Upper lobe of left lung (tissue), 6 donors: Measurements from ENCODE around the gene NMRK2. TPM values are rescaled to one million over a fixed set of nuclear protein-coding genes. Genes with fewer than 3 reads are reported as not detected.

Experiments used
- ATAC-seq, 2 donors: fragments of 200-7000 bp; cut with Tn5 transposase; one replicate each; pipeline ENCODE4 v1.9.1; 2022; ENCODE audit warnings: mild to moderate bottlenecking in 2 of 2, moderate library complexity in 2 of 2; ENCODE audit not compliant: low FRiP score in 2 of 2
- DNase-seq, 2 donors: peaks; one replicate each; pipeline ENCODE4 v3.0.0-alpha.2; 2019 to 2020
- H3K27ac ChIP-seq, 4 donors: fragments of 200-600 bp; sonication (generic); one replicate each; pipeline ENCODE4 v1.5.1; 2016 to 2019
- H3K27me3 ChIP-seq, 4 donors: fragments of 200-600 bp; sonication (generic); one replicate each; pipeline ENCODE4 v1.5.1; 2017 to 2019
- H3K36me3 ChIP-seq, 4 donors: fragments of 200-600 bp; sonication (generic); one replicate each; pipeline ENCODE4 v1.5.1; 2016 to 2019
- H3K4me1 ChIP-seq, 4 donors: fragments of 200-600 bp; sonication (generic); one replicate each; pipeline ENCODE4 v1.5.1; 2018 to 2019
- H3K4me3 ChIP-seq, 4 donors: fragments of 200-600 bp; sonication (generic); one replicate each; pipeline ENCODE4 v1.5.1; 2017 to 2019; ENCODE audit warnings: mild to moderate bottlenecking in 2 of 4, moderate library complexity in 1 of 4
- H3K9me3 ChIP-seq, 4 donors: fragments of 200-600 bp; sonication (generic); one replicate each; pipeline ENCODE4 v1.5.1; 2018 to 2019
- EP300 ChIP-seq, 4 donors: sonication (generic); formaldehyde crosslinking; IDR thresholded peaks; one replicate each; pipeline ENCODE4 v1.5.1; 2017; ENCODE audit warnings: antibody characterized with exemption in 4 of 4, control low read depth in 2 of 4
- POLR2A ChIP-seq, 4 donors: fragments of 450-650 bp; IDR thresholded peaks; one replicate each; pipeline ENCODE4 v1.5.1; 2016 to 2017; ENCODE audit warnings: antibody characterized with exemption in 4 of 4, mild to moderate bottlenecking in 2 of 4
- POLR2AphosphoS5 ChIP-seq, 2 donors: sonication (generic); formaldehyde crosslinking; IDR thresholded peaks; one replicate each; pipeline ENCODE4 v1.5.1; 2017; ENCODE audit warnings: antibody characterized with exemption in 2 of 2
- WGBS, 2 donors: methylation state at CpG; one replicate each; pipeline ENCODE4 v1.1.5; 2017 to 2018; 5-methylcytosine and 5-hydroxymethylcytosine counted together
- total RNA-seq, 6 donors: library from RNA; depleted of rRNA in 4 of 6; stranded (reverse); fragments of >200 nt in 4 of 6; gene quantifications; one replicate each; pipeline versions ENCODE4 v1.1.0 to v1.2.1, GENCODE V29; 2016 to 2021
- TF ChIP-seq, protein P1 (sequence below), 6 experiments: fragments of 450-650 bp in 4 of 6; fragments of 200-600 bp in 2 of 6; sonication (generic) in 2 of 6; IDR thresholded peaks; one replicate each; pipeline ENCODE4 v1.5.1; 2016 to 2019; ENCODE audit warnings: antibody characterized with exemption in 6 of 6
- donor health status: DM: no; HTN: no; CAD: no; lungs with moderate emphysema.
- donor health status: DM: no; HTN: yes; CAD: no; lungs with severe emphysema.

NMRK2 gene
- total RNA-seq, 6 donors from 2014 or later: not detected

DNA sequence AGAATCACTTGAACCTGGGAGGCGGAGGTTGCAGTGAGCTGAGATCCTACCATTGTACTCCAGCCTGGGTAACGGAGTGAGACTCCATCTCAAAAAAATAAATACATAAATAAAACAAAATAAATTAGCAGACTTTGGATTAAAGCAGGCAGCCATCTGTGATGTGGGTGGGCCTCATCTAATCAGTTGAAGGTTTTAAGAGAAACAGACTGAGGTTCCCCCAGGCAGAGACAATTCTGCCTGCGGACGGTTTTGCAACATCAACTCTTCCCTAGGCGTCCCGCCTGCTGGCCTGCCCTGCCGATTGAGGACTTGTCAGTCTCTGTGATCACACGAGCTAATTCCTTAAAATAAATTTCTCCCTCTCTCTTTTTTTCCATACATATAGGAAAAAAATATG lies 28.6 kb upstream of the NMRK2 start:
- no peak for ATAC-seq
- 92 to 94% methylated on average over 8 of the region's 8 CpGs for WGBS, 2 donors
- Histone ChIP-seq H3K9me3 (no peaks in the 10 kb centered on the region), H3K4me3 (no peak overlapping the region), H3K27me3 (no peaks in the 10 kb centered on the region), H3K27ac (no peak overlapping the region), H3K36me3 (no peaks in the 10 kb centered on the region), H3K4me1 (no peaks in the 10 kb centered on the region)
- TF ChIP-seq, protein P1, sequence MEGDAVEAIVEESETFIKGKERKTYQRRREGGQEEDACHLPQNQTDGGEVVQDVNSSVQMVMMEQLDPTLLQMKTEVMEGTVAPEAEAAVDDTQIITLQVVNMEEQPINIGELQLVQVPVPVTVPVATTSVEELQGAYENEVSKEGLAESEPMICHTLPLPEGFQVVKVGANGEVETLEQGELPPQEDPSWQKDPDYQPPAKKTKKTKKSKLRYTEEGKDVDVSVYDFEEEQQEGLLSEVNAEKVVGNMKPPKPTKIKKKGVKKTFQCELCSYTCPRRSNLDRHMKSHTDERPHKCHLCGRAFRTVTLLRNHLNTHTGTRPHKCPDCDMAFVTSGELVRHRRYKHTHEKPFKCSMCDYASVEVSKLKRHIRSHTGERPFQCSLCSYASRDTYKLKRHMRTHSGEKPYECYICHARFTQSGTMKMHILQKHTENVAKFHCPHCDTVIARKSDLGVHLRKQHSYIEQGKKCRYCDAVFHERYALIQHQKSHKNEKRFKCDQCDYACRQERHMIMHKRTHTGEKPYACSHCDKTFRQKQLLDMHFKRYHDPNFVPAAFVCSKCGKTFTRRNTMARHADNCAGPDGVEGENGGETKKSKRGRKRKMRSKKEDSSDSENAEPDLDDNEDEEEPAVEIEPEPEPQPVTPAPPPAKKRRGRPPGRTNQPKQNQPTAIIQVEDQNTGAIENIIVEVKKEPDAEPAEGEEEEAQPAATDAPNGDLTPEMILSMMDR (IDR thresholded peaks at IDR 0.05): no peak
- TF ChIP-seq POLR2AphosphoS5 (IDR thresholded peaks at IDR 0.05) (no peak), EP300 (IDR thresholded peaks at IDR 0.05) (no peak), POLR2A (IDR thresholded peaks at IDR 0.05) (no peak)
- no peak for DNase-seq

DNA sequence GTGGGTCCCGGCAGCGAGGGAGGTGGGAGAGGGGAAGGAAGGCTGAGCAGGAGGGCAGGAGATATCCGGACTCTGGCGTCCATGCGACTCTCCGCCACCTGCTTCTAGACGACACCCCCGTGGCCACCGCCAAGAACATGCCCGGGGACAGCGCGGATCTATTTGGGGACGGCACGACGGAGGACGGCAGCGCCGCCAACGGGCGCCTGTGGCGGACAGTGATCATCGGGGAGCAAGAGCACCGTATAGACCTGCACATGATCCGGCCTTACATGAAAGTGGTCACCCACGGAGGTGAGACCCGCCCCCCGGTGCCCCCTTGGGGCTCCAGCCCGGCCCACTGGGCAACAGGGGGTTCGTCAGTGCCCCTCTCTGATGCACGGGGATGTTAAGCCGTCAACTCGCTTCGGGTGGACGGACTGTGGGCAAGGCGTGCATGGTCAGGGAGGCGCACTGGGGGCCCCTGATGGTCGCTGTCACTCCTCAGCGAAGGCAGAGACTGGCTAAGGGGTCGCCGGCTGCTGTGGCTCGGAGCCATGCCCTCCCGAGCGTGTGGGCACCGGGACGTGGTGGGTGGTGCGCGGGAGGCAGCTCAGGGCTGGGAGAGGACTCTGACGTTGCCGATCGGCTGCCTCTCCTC lies 25.1 kb upstream of the NMRK2 start:
- no peak for TF ChIP-seq POLR2AphosphoS5 (IDR thresholded peaks at IDR 0.05)
- TF ChIP-seq, protein P1 (IDR thresholded peaks at IDR 0.05): no peak
- no peak for TF ChIP-seq POLR2A (IDR thresholded peaks at IDR 0.05)
- no peak for TF ChIP-seq EP300 (IDR thresholded peaks at IDR 0.05)
- Histone ChIP-seq H3K4me1 (no peaks in the 10 kb centered on the region), H3K4me3 (no peak overlapping the region), H3K27me3 (no peaks in the 10 kb centered on the region), H3K9me3 (peaks cover 0 to 11% (median 7%) of the 10 kb centered on the region in 4 donors), H3K27ac (no peak overlapping the region), H3K36me3 (no peaks in the 10 kb centered on the region)
- DNase-seq (peak in 1 of 2 donors; percentile 79), ATAC-seq (peak in 1 of 2 donors; percentile 7)
- 87 to 88% methylated on average over 34 to 48 of the region's 50 CpGs for WGBS, 2 donors

DNA sequence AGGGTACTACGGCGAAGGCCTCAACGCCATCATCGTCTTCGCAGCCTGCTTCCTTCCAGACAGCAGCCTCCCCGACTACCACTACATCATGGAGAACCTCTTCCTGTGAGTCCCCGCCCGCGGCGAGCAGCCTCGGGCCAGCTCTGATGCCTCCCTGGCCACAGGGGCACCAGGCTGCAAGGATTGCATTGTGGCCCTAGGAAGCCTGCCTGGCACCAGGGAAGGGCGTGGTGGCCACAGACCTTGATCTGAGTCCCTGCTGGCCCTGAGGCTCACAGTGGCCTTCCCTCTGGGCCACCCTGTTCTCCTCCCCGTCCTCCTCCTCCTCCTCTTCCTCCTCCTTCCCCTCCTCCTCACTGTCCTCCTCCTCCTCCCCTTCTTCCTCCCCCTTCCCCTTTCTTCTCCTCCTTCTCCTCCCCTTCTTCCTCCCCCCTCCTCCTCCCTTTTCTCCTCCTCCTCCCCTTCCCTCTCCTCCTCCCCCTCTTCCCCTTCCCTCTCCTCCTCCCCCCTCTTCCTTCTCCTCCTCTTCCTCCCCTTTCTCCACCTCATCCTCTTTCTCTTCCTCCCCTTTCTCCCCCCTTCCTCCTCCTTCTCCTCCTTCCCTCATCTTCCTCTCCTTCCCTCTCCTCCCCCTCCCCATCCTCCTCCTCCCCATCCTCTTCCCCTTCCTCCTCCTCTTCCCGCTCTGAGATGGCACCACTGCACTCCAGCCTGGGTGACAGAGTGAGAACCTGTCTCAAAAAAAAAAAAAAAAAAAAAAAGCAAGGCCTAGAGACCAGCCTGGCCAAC lies 24.4 kb upstream of the NMRK2 start:
- Histone ChIP-seq H3K9me3 (peaks cover 0 to 11% (median 7%) of the 10 kb centered on the region in 4 donors), H3K4me1 (no peaks in the 10 kb centered on the region), H3K4me3 (no peak overlapping the region), H3K27me3 (no peaks in the 10 kb centered on the region), H3K36me3 (no peaks in the 10 kb centered on the region), H3K27ac (no peak overlapping the region)
- WGBS, 2 donors: 69 to 70% methylated on average over 10 to 13 of the region's 14 CpGs
- TF ChIP-seq EP300 (IDR thresholded peaks at IDR 0.05) (no peak), POLR2AphosphoS5 (IDR thresholded peaks at IDR 0.05) (no peak), POLR2A (IDR thresholded peaks at IDR 0.05) (no peak)
- TF ChIP-seq, protein P1 (IDR thresholded peaks at IDR 0.05): no peak
- DNase-seq: no peak
- no peak for ATAC-seq

DNA sequence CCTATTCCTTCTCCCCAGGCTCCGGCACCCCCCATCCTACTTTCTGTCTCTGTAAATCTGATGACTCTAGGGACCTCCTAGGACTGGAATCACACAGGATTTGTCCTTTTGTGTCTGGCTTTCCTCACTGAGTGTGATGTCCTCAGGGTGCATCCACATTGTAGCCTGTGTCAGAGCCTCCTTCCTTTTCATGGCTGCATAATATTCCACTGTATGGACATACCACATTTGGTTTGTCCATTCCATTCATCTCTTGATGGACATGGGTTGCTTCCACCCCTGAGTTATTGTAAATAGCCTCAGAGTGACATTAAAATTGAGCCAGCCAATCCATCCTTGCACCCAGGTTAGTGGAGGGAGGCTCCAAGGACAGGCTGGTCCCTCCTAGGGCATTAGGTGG lies 22.8 kb upstream of the NMRK2 start:
- Histone ChIP-seq H3K36me3 (no peaks in the 10 kb centered on the region), H3K27me3 (no peaks in the 10 kb centered on the region), H3K4me1 (no peaks in the 10 kb centered on the region), H3K9me3 (peaks cover 0 to 11% (median 7%) of the 10 kb centered on the region in 4 donors), H3K27ac (no peak overlapping the region), H3K4me3 (no peak overlapping the region)
- 100% methylated on average over 1 of the region's 1 CpG for WGBS, 2 donors
- DNase-seq (no peak), ATAC-seq (no peak)
- TF ChIP-seq POLR2A (IDR thresholded peaks at IDR 0.05) (no peak), EP300 (IDR thresholded peaks at IDR 0.05) (no peak), POLR2AphosphoS5 (IDR thresholded peaks at IDR 0.05) (no peak)
- TF ChIP-seq, protein P1 (IDR thresholded peaks at IDR 0.05): no peak
